SJSA1 (cell line): ENCODE data around the gene ITCH. TPM values are rescaled to one million over a fixed set of nuclear protein-coding genes. Genes with fewer than 3 reads are reported as not detected.
"Not testable (repeated sequence)": the region's sequence is repeated elsewhere in the genome, so short reads cannot be mapped to it uniquely, and the experiment has no call there.

Experiments
- DNase-seq, 2 experiments: peaks; one replicate each; pipeline ENCODE4 v3.0.0-alpha.2; 2015 to 2020; ENCODE audit warnings: low spot score in 2 of 2, low read depth in 1 of 2
- H3K27ac ChIP-seq: fragments of 250-450 bp; sonication (Bioruptor Pico); 2 replicates; pipeline ENCODE4 v1.5.1; 2020; ENCODE audit warnings: mild to moderate bottlenecking, moderate library complexity
- H3K27me3 ChIP-seq: fragments of 250-450 bp; sonication (Bioruptor Pico); replicated peaks from 2 replicates; pipeline ENCODE4 v1.5.1; 2020; ENCODE audit warnings: mild to moderate bottlenecking, moderate library complexity
- H3K36me3 ChIP-seq: fragments of 250-450 bp; sonication (Bioruptor Pico); 2 replicates; pipeline ENCODE4 v1.5.1; 2020; ENCODE audit warnings: mild to moderate bottlenecking
- H3K4me1 ChIP-seq: fragments of 250-450 bp; sonication (Bioruptor Pico); replicated peaks from 2 replicates; pipeline ENCODE4 v1.6.1; 2021; ENCODE audit warnings: mild to moderate bottlenecking
- H3K4me3 ChIP-seq: fragments of 250-450 bp; sonication (Bioruptor Pico); 2 replicates; pipeline ENCODE4 v1.5.1; 2020; ENCODE audit warnings: mild to moderate bottlenecking
- H3K9me3 ChIP-seq: fragments of 250-450 bp; sonication (Bioruptor Pico); replicated peaks from 2 replicates; pipeline ENCODE4 v1.5.1; 2020; ENCODE audit warnings: mild to moderate bottlenecking
- total RNA-seq: library from RNA; depleted of rRNA; stranded (reverse); fragments of >200 nt; shearing (Covaris generic); gene quantifications from 2 replicates; pipeline ENCODE4 v1.2.3, GENCODE V29; 2014

Gene ITCH
- total RNA-seq, 1 experiment from 2014 or later, result 62.9 TPM

- peaks cover 83% of the 10 kb centered on the region for H3K36me3 ChIP-seq
- H3K27ac ChIP-seq, result no peak overlapping the region
- no peaks in the 10 kb centered on the region for H3K4me1 ChIP-seq
- no peak overlapping the region for H3K4me3 ChIP-seq
- H3K27me3 ChIP-seq, result no peaks in the 10 kb centered on the region
- H3K9me3 ChIP-seq, result no peaks in the 10 kb centered on the region
- no peak for DNase-seq
Observed at GRCh38 chr20:34491226-34491931, 128.3 kb downstream of the ITCH start.

- no peaks in the 10 kb centered on the region for H3K4me1 ChIP-seq
- DNase-seq, result no peak
- no peak overlapping the region for H3K4me3 ChIP-seq
- peaks cover 85% of the 10 kb centered on the region for H3K36me3 ChIP-seq
- H3K27ac ChIP-seq, result no peak overlapping the region
- H3K27me3 ChIP-seq, result no peaks in the 10 kb centered on the region
- H3K9me3 ChIP-seq, result no peaks in the 10 kb centered on the region
Observed at GRCh38 chr20:34491932-34492509, 128.9 kb downstream of the ITCH start.

GRCh38 chr20:34493646-34494045 is 130.6 kb downstream of the ITCH start:
- peaks cover 89% of the 10 kb centered on the region for H3K36me3 ChIP-seq
- no peaks in the 10 kb centered on the region for H3K27me3 ChIP-seq
- H3K27ac ChIP-seq, result no peak overlapping the region
- DNase-seq, result no peak
- H3K9me3 ChIP-seq, result no peaks in the 10 kb centered on the region
- H3K4me1 ChIP-seq, result no peaks in the 10 kb centered on the region
- no peak overlapping the region for H3K4me3 ChIP-seq

- no peak for DNase-seq
- Histone ChIP-seq H3K27me3 (no peaks in the 10 kb centered on the region), H3K4me1 (no peaks in the 10 kb centered on the region), H3K9me3 (no peaks in the 10 kb centered on the region), H3K4me3 (no peak overlapping the region), H3K36me3 (peaks cover 81% of the 10 kb centered on the region), H3K27ac (no peak overlapping the region)
Observed at GRCh38 chr20:34495307-34495706, 132.2 kb downstream of the ITCH start.

GRCh38 chr20:34495916-34496315 is 132.8 kb downstream of the ITCH start:
- peaks cover 79% of the 10 kb centered on the region for H3K36me3 ChIP-seq
- H3K4me3 ChIP-seq, result no peak overlapping the region
- no peaks in the 10 kb centered on the region for H3K27me3 ChIP-seq
- H3K4me1 ChIP-seq, result no peaks in the 10 kb centered on the region
- no peak for DNase-seq
- no peak overlapping the region for H3K27ac ChIP-seq
- H3K9me3 ChIP-seq, result no peaks in the 10 kb centered on the region

- not testable (repeated sequence) for H3K9me3 ChIP-seq, H3K4me1 ChIP-seq, H3K27ac ChIP-seq, H3K27me3 ChIP-seq, H3K4me3 ChIP-seq, DNase-seq
- peaks cover 71% of the 10 kb centered on the region for H3K36me3 ChIP-seq
Observed at GRCh38 chr20:34497596-34497995, 134.5 kb downstream of the ITCH start.

- no peaks in the 10 kb centered on the region for H3K27me3 ChIP-seq
- H3K4me1 ChIP-seq, result no peaks in the 10 kb centered on the region
- H3K4me3 ChIP-seq, result no peak overlapping the region
- H3K9me3 ChIP-seq, result no peaks in the 10 kb centered on the region
- H3K27ac ChIP-seq, result no peak overlapping the region
- no peak for DNase-seq
- peaks cover 66% of the 10 kb centered on the region for H3K36me3 ChIP-seq
Observed at GRCh38 chr20:34500823-34501222, 137.8 kb downstream of the ITCH start.

- no peaks in the 10 kb centered on the region; the same call in 1 of the 2 replicates for H3K4me1 ChIP-seq
- H3K27me3 ChIP-seq, result no peaks in the 10 kb centered on the region
- H3K36me3 ChIP-seq, result peaks cover 76% of the 10 kb centered on the region
- DNase-seq, result no peak
- H3K4me3 ChIP-seq, result no peak overlapping the region
- H3K9me3 ChIP-seq, result no peaks in the 10 kb centered on the region
- no peak overlapping the region for H3K27ac ChIP-seq
Observed at GRCh38 chr20:34506480-34506879, 143.4 kb downstream of the ITCH start.

GRCh38 chr20:34507702-34508413 is 144.8 kb downstream of the ITCH start:
- Histone ChIP-seq H3K36me3 (peaks cover 77% of the 10 kb centered on the region), H3K4me3 (no peak overlapping the region), H3K27ac (no peak overlapping the region), H3K27me3 (no peaks in the 10 kb centered on the region), H3K4me1 (no peaks in the 10 kb centered on the region; the same call in 1 of the 2 replicates), H3K9me3 (no peaks in the 10 kb centered on the region)
- DNase-seq, result no peak

GRCh38 chr20:34510575-34510974 is 147.5 kb downstream of the ITCH start:
- Histone ChIP-seq H3K4me1 (peaks cover 3% of the 10 kb centered on the region), H3K4me3 (no peak overlapping the region), H3K36me3 (peaks cover 65% of the 10 kb centered on the region), H3K27me3 (no peaks in the 10 kb centered on the region), H3K9me3 (no peaks in the 10 kb centered on the region), H3K27ac (no peak overlapping the region)
- DNase-seq, result no peak

GRCh38 chr20:34511891-34512265 is 148.8 kb downstream of the ITCH start:
- Histone ChIP-seq H3K27ac (no peak overlapping the region), H3K27me3 (no peaks in the 10 kb centered on the region), H3K4me1 (peaks cover 7% of the 10 kb centered on the region), H3K36me3 (peaks cover 59% of the 10 kb centered on the region), H3K4me3 (no peak overlapping the region), H3K9me3 (no peaks in the 10 kb centered on the region)
- no peak for DNase-seq

GRCh38 chr20:34512266-34512954 is 149.3 kb downstream of the ITCH start:
- peaks cover 56% of the 10 kb centered on the region for H3K36me3 ChIP-seq
- H3K9me3 ChIP-seq, result no peaks in the 10 kb centered on the region
- H3K4me1 ChIP-seq, result peaks cover 7% of the 10 kb centered on the region
- H3K27me3 ChIP-seq, result no peaks in the 10 kb centered on the region
- DNase-seq, result no peak
- no peak overlapping the region for H3K27ac ChIP-seq
- H3K4me3 ChIP-seq, result no peak overlapping the region

- H3K27ac ChIP-seq, result no peak overlapping the region
- DNase-seq, result no peak
- H3K27me3 ChIP-seq, result no peaks in the 10 kb centered on the region
- no peak overlapping the region for H3K4me3 ChIP-seq
- no peaks in the 10 kb centered on the region for H3K9me3 ChIP-seq
- peaks cover 51% of the 10 kb centered on the region for H3K36me3 ChIP-seq
- H3K4me1 ChIP-seq, result peaks cover 10% of the 10 kb centered on the region
Observed at GRCh38 chr20:34512955-34513419, 149.9 kb downstream of the ITCH start.

- Histone ChIP-seq H3K36me3 (peaks cover 46% of the 10 kb centered on the region), H3K4me1 (peaks cover 10% of the 10 kb centered on the region)
- not testable (repeated sequence) for DNase-seq, H3K4me3 ChIP-seq, H3K27ac ChIP-seq, H3K9me3 ChIP-seq, H3K27me3 ChIP-seq
Observed at GRCh38 chr20:34514034-34514433, 151.0 kb downstream of the ITCH start.
